SK-N-SH (cell line): ENCODE data around the gene LGALS8.

Experiments
- CTCF ChIP-seq: fragments of 200-600 bp; sonication (generic); IDR thresholded peaks from 2 replicates; pipeline ENCODE4 v1.6.1; 2017; ENCODE audit warnings: antibody characterized with exemption, mild to moderate bottlenecking, moderate library complexity
- ELF1 ChIP-seq: IDR thresholded peaks from 2 replicates; pipeline ENCODE4 v1.4.0; 2012
- EP300 ChIP-seq, 2 experiments: IDR thresholded peaks; 2 replicates each; pipeline versions ENCODE4 v1.4.0 to v1.6.1; 2012; ENCODE audit warnings: borderline replicate concordance in 1 of 2, low read depth in 1 of 2, low read length in 1 of 2
- JUND ChIP-seq: IDR thresholded peaks from 2 replicates; pipeline ENCODE4 v1.4.0; 2012
- RAD21 ChIP-seq: IDR thresholded peaks from 2 replicates; pipeline ENCODE4 v1.6.1; 2012; ENCODE audit warnings: mild to moderate bottlenecking, low read length
- TF ChIP-seq, protein P1 (sequence below): IDR thresholded peaks from 2 replicates; pipeline ENCODE4 v1.4.0; 2012; ENCODE audit warnings: low read depth

DNA sequence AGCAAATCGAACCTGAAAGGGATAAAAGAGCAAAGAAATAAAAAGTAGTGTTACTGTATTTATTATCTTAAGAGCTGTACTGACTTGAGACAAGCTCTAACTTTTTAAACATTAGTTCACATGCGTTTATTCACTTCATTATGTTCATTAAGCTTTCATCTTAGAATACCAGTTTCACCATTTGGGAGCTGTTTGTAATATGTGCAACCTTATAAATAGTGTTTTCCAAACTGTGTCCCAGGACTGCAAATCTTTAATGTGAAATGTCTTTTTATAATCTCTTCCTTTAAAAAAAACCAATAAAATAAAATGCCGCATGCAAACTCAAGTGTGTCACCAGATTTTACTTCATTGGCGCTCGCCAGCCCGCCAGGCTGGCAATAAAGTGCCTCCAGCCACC is 28.3 kb downstream of the LGALS8 start:
- TF ChIP-seq CTCF (no peak), JUND (no peak), RAD21 (no peak), EP300 (IDR thresholded peaks at IDR 0.05; ENCODE audit: borderline replicate concordance in 1 of 2, low read depth in 1 of 2, low read length in 1 of 2) (no peak), ELF1 (no peak)
- TF ChIP-seq, protein P1, sequence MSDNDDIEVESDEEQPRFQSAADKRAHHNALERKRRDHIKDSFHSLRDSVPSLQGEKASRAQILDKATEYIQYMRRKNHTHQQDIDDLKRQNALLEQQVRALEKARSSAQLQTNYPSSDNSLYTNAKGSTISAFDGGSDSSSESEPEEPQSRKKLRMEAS: no peak
